ENCODE data around the gene ALDH1B1.
A peak's percentile ranks its signal among the peaks of the same experiment; 100 is the strongest.

Gene ALDH1B1

DNA sequence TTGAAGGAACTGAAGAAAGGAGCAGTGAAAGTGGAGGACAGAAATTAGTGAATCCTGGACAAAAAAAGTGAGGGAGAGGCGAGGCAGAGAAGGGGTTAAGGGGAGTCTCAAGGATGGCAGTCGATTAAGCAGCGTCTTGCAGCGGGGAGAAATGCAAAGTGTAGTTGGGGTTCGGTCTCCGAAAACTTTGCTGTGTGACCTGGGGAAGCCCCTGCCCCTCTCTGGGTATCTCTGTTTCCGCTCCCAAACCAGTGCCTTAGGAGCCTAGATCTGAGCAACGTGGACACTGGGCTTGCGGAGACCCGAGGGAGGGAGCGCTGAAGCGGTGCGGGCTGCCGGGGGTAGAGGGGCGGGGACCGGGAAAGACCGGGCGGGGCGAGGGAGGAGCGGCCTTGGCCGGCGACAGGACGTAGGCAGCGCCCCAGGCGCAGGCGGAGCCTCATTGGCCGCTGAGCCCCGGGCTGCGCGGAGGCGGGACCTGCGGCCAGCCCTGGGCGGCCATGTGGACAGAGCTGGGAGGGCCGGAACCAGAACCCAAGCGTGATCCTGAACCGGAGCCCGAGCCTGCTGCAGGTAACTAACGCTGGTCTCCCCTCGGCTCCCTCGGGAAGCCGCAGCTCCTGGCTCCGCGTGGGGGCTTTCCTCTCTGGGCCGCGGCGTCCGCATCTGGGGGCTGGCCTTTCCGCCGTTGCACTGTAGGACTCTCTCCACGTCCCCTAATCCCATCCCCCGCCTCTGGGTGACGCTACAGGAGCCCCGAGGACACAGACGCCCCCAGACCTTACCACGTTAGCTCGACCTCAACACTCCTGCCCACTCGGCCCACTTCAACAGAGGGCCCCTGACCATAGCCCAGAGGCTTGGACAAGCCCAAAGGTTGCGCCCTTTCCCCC, at the start of gene ALDH1B1:
Gene ALDH1B1 (plus strand): TSS at position 468 of the 893 bp plus-strand sequence. CDS start 3,047 bp downstream, outside the sequence.
- peak; percentile 87 for DNase-seq

DNA sequence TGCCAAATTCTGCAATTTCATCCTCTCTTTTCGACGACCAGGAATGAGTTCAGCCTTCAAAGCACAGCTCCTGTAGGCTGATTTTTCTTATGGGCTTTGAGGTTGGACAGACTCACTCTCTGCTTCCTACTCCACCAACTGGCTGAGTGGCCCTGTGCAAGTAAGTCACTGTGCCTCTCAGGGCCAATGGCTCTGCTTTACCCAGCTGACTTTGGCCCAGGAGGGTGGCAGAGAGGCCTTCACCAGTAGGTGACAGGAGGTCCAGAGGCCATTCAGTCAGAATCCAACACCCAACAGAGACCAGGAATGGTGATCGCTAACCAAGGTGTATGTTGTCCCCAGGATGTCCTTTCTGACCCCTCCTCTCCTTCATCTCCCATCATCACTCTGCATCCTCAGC, 49.5 kb upstream of the ALDH1B1 start:
- no peak for DNase-seq

DNA sequence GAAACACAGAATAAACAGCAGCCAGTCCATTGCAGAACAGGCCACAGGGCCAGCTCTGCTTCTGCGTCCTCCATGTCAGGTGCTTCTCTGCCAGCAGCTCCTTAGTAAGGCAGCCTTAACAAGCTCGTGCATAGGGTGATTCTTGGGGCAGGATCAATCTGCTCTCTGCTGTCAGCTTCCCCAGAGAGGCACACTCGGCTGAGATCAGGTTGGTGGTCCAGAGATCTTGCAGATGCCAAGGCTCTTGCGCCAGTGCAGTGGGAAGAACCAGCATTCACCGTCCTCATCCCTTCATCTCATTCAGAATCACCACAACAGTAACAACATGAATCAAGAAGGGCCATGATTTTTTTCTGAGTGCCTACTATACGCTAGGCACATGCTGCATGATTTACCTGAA, 49.0 kb upstream of the ALDH1B1 start:
- no peak for DNase-seq

DNA sequence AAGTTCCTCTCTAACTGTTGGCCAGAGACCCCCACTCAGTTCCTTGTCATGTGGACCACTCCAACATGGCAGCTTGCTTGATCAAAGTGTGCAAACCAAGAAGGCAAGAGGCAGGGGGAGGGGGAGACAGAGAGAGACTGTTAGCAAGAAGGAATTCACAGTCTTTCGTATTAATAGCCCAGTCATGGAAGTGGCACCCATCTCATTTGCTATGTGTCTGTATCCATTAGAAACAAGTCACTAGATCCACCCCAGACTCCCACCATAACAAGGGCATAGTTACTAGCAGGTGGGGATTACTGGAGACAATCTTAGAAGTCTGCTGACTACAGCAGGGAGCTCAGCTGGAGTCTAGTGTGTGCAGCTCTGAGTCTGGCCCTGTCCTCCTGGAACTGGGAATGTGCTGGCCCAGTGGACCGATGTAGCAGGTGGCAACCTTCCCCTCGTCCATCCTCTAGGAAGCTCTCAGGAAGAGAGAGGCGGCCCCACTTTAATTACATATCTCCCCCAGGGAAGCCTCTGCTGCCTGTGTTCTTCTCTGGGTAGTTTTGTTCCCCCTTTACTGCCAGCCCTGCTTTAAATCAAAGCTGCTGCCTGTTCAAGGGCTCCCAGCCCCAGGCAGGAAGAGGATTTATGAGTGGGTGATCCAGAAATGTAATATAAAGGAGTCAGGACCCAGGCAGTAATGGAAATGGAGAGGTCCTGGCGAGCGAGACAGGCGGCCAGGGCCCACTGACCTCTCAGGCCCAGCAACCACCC, 47.8 kb upstream of the ALDH1B1 start:
- DNase-seq, result no peak

DNA sequence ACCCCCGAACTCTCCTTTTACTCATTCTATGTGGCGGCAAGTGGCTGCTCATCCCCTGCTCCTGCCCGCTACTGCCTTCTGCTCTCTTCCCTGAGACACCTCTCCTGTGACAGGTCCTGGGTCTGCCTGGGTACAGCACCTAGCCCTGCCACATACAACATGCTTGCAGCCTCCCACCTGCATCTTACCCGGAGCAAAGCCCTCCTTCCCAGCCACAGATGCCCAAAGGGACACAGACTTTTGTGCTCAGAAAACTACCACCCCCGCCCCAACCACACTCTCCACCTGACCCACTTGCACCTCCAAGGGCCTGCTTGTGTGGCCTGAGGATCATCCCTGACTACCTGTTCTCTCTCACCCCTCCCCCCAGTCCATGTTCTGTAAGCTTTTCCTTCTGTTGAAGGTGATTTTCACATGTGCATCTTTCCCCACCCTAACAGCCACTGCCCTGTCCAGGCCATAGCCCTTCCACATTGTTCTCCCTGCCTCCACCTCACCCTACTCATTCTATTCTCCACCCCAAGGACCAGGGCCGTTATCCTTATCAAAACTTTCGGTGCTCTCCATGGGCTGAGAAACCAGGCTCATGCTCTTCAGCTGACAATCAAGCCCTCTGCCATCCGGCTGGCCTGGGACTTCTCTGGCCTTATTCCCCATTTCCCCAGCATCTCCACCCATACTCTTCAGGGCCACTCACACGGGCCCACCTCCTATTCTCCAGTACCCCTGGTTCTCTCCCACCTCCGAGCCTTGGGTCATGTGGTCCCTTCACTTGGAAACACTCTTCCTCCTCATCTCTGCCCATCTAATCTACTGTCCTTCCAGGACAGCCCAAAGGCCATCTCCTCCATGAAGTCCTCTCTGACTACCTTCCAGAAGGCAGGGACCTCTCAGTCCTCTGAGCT, 46.4 kb upstream of the ALDH1B1 start:
- no peak for DNase-seq

DNA sequence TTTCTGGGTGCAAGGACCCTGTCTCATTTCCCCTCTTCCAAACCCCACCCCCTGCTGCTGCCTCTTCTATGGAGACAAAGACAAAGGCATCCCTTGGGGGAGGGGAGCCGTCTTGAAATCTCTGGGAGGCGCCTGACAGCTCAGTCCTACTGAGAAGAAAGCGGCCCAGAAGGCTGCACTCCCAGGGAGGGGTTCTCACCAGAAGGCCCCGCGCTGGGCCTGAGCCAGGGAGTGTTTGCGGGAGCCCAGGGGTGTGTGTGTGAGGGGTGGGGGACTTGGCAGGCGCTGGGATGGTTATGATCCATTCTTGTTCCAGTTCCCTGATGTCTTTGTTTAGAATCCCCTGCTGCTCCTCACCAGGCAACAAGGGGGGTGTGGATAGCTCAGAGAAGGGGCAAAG, 45.7 kb upstream of the ALDH1B1 start:
- peak; percentile 57 for DNase-seq

DNA sequence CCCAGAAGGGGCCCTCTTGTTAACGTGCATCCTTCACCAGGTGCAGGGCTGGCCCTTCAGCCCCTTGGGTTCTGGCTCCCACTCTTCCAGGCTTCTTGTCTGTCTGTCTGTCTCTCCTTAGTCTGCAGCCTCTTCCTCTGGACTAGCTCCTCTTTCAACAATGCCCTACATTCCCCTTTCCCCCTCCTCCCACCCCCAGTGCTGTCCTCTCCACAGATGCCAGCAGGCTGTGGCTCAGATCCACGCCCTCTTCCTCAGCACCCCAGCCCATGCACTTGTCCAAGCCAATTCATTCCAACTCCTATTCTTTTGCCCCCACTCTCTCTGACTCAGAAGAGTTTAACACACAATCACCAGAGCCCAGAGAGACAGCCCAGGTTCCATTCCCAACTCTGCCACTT, 45.2 kb upstream of the ALDH1B1 start:
- no peak for DNase-seq

DNA sequence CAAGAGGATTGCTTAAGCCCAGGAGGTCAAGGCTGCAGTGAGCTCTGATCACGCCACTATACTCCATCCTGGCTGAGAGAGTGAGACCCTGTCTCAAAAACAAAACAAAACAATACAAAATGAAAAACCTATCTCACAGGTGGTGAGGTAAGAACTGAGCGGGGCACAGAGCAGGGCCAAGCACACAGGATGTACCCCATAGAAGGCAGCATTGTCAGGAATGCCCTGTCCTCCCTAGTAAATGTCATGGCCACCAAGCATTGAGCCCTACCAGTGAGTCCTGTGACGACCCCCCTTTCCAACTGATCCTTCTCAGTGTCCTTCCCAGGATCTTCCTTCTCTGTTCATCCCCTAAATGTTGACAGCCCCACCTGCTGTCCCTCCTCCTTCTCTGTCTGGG, 44.6 kb upstream of the ALDH1B1 start:
- DNase-seq, result no peak

DNA sequence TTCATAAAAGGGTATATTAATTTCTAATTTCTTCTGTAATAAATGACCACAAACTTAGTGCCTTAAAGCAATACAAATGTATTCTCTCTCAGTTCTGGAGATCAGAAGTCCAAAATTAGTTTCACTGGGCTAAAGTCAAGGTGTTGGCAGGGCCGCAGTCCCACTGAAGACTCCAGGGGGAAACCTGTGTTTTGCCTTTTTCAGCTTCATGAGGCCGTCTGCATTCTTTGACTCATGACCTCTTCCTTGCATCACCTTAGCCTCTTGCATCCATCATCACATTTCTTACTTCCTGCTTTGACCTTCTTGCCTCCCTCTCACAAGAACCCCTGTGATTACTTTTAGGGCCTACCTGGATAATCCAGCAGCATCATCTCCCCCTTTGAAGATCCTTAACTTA, 42.0 kb upstream of the ALDH1B1 start:
- no peak for DNase-seq

DNA sequence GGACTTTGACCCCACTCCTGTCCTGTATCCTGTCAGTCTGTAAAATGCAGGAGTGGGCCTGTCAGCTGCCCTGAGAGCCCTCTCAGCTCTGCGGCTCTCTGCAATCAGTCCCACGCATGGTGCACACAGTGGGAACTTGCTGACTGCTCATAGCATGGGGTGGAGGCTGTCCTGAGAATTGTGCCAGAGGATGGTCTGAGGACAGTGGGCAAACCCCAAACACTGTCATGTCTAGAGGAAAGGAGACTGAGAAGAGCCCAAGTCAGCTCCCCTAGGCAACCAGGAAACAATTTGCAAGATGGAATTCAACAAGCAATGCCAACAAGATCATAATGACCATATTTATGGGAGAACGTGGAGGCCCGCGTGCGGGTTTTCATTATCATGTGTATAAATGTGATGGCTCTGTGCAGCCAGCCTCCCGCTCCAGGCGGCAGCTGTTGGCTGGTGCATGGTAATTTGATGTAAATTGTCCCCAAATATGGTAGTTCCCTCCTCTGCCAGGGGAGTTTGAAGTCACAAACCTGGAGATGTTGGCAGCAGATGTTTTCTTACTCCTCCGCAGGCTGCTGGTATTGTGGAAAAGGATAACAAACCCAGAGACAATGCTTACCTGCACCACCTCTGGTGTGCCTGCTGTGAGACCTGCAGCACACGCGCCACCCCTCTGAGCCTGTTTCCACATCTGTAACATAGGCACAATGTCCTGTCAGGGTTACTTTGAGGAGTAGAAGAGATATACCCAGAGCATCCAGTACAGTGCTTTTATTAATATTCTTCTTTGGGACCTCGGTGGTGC, 39.8 kb upstream of the ALDH1B1 start:
- no peak for DNase-seq

DNA sequence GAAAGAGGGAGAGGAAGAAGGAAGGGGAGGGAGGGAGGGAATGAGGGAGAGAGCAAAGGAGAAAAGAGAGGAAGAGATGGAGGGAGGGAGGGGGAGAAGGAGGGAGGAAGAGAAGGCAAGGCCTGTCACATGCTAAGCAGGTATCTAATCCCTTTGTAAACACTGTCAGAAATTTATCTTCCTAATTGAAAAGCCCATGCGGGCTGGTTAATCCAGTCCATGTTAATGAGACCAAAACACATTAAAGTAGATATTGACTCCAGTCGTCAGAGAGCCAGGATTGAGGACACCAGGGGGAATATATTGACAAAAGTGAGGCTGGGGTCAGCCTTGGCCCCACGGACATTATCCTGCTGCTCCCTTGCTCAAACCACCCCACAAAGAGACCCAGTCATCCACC, 37.4 kb upstream of the ALDH1B1 start:
- no peak for DNase-seq

DNA sequence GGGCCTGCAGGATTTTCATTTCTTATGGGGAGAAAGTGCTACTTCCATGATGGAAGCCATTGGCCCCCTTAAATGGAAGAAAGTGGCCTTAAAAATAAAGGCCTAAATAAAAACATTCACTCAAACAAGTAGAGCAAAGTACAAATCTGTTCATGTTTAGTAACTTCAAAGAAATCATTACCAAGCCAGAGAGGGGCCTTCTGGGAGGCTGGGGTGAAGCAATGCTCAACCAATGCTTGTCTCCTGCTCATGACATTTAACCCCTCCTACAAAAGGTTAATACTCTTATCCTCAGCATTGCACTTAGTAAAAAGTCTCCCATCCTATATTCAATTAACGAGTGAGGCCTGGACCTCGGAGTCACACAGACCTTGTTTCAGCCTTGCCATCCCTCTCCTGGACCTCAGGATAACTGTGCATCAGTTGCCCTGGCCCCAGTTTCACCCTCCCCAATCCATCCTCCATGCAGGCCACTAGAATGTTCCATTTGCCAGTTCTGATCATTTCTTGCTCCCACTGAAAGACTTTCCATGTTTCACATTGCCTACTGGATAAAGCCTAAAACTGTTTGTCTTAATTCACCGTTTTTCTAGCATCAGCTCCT, 36.9 kb upstream of the ALDH1B1 start:
- no peak for DNase-seq

DNA sequence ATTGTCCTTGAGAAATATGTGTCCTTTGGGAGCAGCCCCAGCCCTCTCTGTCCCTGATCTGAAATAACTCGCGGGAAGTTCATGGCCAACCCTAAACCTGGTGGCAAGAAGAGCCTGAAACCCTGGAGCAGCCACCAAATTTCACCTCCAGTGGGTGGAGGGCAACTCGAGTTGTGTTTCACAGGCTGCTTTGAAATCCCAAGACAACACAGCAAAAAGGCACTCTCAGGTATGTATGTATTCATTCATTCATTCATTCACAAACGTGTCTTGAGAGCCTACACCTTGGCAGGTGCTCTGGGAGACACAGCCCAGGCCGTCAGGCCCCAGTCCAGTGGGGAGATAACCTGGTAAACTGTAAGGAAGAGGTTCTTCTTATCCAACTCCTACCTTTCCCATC, 35.7 kb upstream of the ALDH1B1 start:
- DNase-seq, result no peak

DNA sequence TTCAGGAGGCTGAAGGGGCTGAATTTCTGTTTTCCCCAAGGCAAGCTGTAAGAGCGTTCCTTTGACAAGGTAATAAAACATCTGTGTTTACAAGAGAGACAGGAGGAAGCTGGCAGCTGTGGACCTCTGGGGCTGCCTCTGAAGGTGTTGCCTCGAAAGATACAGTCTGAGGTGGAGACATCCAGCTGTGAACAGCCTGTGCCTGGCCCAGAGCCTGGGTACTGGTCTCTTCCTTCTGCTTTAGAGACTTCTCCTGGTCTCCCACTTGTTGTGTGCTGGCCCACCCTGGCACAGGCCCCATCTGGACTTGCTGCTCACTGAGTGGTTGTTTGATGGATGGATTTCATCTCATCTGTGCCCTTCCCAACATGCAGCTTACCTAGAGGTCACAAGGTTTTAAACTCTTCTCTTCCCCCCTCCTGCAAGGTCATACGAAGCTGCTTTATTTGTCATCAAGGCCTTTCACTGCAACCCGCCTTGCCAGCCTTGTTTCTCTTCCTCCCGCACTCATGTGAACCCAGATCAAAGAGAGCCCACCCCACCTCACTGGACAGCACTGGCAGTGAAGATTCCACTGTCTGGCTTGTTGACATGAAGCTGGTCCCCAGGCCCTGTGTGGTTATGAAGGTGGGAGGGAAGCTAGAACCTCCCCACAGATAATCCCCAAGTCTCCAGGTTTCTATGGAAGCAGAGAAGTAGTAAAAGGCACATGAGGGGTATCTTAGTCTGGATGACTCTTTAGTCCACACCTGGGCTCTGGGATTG, 35.0 kb upstream of the ALDH1B1 start:
- no peak for DNase-seq

DNA sequence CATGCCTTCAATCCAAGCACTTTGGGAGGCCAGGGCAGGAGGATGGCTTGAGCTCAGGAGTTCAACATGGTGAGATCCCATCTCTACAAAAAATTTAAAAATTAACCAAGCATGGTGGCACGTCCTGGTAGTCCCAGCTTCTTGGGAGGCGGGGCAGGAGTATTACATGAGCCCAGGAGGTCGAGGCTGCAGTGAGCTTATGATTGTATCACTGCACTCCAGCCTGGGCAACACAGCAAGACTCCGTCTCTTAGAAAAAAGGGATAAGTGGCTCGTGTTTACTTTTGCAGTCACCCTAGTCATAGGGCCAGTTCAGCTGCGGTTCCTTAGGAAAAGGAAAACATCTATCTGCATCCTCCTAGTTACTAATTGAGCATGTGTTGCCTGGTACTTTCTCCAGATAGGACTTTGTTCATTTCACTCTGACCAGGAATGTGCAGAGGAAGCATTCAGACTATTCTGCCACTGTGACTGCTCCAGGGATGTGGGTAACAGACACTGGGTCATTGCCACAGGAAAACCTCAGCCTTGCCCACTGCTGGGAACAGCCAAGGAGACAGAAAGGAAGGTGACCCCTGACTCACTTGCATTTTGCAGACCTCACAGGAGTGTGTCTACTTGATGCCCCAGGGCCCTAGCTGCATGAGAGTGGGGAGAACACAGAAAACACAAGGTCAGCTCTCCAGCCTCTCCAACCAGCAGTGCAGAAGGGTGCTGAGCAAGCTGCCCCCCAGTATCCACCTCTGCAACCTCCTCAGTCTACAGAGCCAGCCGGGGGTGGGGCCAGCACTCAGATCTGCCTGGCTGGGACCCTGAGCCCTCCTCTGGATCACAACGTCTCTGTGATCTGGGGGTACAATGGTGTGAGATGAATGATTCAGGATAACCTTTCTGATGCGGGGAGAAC, 33.9 kb upstream of the ALDH1B1 start:
- DNase-seq, result no peak

DNA sequence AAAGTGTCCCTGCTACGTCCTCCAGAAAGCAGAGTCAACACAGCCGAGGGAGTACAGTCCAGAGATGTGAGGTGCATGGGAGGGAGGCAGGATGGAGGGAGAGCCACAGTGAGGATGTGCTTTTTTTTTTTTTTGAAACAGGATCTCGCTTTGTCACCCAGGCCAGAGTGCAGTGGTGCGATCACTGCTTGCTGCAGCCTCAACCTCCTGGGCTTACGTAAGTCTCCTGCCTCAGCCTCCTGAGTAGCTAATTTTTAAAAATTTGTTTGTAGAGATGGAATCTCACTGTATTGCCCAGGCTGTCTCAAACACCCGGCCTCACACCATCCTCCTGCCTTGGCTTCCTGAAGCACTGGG, 33.2 kb upstream of the ALDH1B1 start:
- no peak for DNase-seq

DNA sequence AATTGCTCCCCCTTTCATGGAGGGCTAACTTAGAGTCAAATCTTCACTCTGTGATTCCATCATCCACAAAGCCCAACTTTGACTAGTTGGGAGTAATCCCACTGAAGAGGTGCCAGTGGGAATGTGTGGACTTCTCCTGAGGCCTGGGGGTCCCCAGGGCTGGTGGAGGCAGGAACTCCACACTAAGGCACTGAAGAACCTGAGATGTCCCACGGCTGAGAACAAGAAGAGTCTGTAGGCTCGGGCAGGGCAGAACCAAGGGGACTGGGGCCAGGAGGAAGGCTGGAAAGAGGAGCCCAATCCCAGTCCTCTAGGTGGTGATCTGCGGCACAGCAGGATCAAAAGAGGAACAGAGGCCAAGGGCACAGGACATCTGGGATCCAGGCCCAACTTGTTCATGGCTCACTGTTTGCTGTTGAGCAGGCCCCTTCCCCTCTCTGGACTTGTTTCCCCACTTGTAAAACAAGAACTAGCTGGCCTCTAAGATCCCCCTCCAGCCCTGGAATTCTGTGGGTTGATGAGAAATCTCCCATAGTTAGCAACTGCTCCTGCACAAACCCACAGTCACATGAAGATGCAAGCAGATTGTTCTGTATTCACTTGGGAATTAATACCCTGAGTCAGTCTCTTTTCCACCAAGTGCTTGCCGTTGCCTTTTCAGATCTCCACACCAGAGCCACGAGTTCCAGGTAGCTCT, 32.7 kb upstream of the ALDH1B1 start:
- DNase-seq, result no peak

DNA sequence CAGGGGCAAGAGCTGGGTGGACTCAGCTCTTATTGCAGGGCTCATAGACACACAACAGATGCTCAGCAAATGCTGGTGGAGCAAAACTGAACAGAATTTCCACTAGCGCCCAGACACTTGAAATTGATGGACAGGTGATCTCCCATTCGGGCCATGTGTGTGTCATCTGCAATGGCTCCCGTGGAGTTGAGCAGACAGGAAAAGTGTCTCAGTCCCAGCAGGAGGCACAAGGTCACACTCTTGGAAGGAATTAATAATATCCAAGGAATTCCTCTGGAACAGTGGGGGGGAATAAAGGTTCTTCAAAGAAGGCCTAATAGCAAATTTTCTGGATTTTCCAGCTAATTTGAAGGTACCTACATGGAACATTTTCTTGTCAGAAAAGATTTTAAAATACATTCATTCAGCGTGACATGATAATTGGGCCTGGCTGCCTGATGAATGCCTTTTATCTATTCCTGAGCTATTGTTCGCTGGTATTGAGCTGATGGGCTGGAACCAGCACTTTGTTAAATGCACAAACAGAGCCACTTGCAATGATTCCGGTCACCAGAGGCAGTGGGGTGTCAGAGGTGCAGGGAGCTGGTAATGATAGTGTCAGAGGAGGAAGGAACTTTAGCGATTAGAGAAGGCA, 31.5 kb upstream of the ALDH1B1 start:
- no peak for DNase-seq

DNA sequence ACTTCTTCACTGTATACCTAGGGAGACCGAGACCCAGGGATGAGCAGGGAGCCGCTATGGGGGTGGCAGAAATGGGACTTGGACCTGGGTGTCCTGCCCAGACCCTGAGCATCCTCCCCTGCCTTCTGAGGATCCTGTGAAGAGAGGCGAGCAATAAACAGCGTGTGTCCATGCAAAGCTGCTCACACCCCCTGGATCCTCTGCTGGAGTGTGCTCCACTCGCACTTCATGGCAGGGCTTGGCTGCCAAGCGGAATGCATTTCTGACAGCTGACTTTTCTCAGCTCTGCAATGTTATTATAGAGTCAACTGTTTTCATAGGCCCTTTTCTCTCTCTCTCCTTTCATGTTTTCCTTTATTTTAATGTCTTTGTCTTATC, 31.0 kb upstream of the ALDH1B1 start:
- DNase-seq, result no peak

All from right forelimb (tissue), 1 donor.